Neural progenitor cell (in vitro differentiated cells): ENCODE data around the gene XG.

Source experiments
- CTCF ChIP-seq: fragments of 200-600 bp; sonication (generic); IDR thresholded peaks from 2 replicates; pipeline ENCODE4 v1.5.1; 2017; ENCODE audit warnings: antibody characterized with exemption, mild to moderate bottlenecking
- EZH2 ChIP-seq: fragments of 200-600 bp; sonication (generic); IDR thresholded peaks from 2 replicates; pipeline ENCODE4 v1.6.1; 2017; ENCODE audit warnings: antibody characterized with exemption, mild to moderate bottlenecking, moderate library complexity
- EZH2phosphoT487 ChIP-seq: fragments of 200-600 bp; sonication (generic); IDR thresholded peaks from 2 replicates; pipeline ENCODE4 v1.6.1; 2017; ENCODE audit warnings: antibody characterized with exemption

DNA sequence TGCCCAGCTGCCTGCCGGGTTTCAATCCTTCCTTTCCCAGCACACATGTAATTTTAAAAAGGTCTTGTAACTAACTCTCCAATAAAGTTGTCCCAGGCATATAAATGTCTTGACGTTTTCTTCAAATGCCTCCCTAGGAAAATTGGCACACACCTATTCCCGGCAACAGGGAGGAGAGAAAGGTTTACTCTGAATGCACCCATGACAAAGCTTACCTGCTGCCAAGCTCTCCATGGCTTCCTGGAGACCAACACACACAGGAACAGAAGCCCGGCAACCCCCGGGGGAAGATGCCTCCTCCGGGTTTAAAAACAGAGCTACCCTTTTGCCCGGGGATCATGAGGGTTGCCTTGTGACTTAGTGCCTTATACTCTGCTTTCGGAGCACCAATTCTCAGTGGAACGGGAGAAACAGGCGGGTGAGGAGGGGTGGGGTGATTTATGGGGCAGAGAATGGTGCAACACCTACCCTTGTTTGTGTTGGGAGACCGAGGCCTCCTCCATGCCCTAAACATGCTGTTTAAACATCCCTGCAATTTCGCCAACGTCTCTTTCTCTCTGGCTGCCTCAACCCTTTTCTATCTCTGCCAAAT lies 72.1 kb downstream of the XG start:
- TF ChIP-seq CTCF, result no peak
- no peak for TF ChIP-seq EZH2
- TF ChIP-seq EZH2phosphoT487, result no peak
